Osteocyte (in vitro differentiated cells): Measurements from ENCODE around the gene FMN2. TPM values are rescaled to one million over a fixed set of nuclear protein-coding genes. Genes with fewer than 3 reads are reported as not detected.

Source experiments
- DNase-seq: peaks from one replicate; pipeline ENCODE4 v3.0.0; 2021; ENCODE audit warnings: mixed read lengths; ENCODE audit not compliant: unreplicated experiment; ENCODE audit errors: extremely low spot score
- H3K27ac Mint-ChIP-seq: one replicate; pipeline ENCODE4 v1.8.0; 2021; ENCODE audit warnings: mild to moderate bottlenecking, mixed read lengths; ENCODE audit not compliant: unreplicated experiment
- H3K27me3 Mint-ChIP-seq: one replicate; pipeline ENCODE4 v1.8.0; 2021; ENCODE audit warnings: mixed read lengths; ENCODE audit not compliant: unreplicated experiment
- H3K36me3 Mint-ChIP-seq: one replicate; pipeline ENCODE4 v1.8.0; 2021; ENCODE audit warnings: mixed read lengths; ENCODE audit not compliant: unreplicated experiment
- H3K4me1 Mint-ChIP-seq: one replicate; pipeline ENCODE4 v1.8.0; 2021; ENCODE audit warnings: mixed read lengths; ENCODE audit not compliant: unreplicated experiment
- H3K4me3 Mint-ChIP-seq: one replicate; pipeline ENCODE4 v1.8.0; 2021; ENCODE audit warnings: mild to moderate bottlenecking, moderate library complexity, mixed read lengths; ENCODE audit not compliant: unreplicated experiment
- H3K9me3 Mint-ChIP-seq: one replicate; pipeline ENCODE4 v1.8.0; 2021; ENCODE audit warnings: mixed read lengths; ENCODE audit not compliant: unreplicated experiment
- CTCF ChIP-seq: fragments of 200-600 bp; sonication (generic); IDR thresholded peaks from 2 replicates; pipeline ENCODE4 v1.5.0; 2021; ENCODE audit warnings: antibody characterized with exemption, mild to moderate bottlenecking, moderate library complexity
- total RNA-seq: library from RNA; stranded (reverse); gene quantifications from 2 replicates; pipeline ENCODE4 v1.2.1, GENCODE V29; 2021

Gene FMN2
- total RNA-seq, 1 donor from 2014 or later, result 8.6 TPM

GRCh38 chr1:240506176-240506575 lies 414.5 kb downstream of the FMN2 start:
- Mint-ChIP-seq H3K27ac (no peak overlapping the region), H3K9me3 (no peaks in the 10 kb centered on the region), H3K27me3 (peaks cover 36% of the 10 kb centered on the region), H3K4me3 (no peak overlapping the region), H3K36me3 (no peaks in the 10 kb centered on the region), H3K4me1 (peaks cover 3% of the 10 kb centered on the region)
- no peak for TF ChIP-seq CTCF
- no peak for DNase-seq

- TF ChIP-seq CTCF, result no peak
- peaks cover 52% of the 10 kb centered on the region for H3K27me3 Mint-ChIP-seq
- H3K27ac Mint-ChIP-seq, result no peak overlapping the region
- H3K36me3 Mint-ChIP-seq, result no peaks in the 10 kb centered on the region
- peaks cover 3% of the 10 kb centered on the region for H3K4me1 Mint-ChIP-seq
- no peaks in the 10 kb centered on the region for H3K9me3 Mint-ChIP-seq
- H3K4me3 Mint-ChIP-seq, result no peak overlapping the region
- DNase-seq, result no peak
Measured at GRCh38 chr1:240508201-240508600, 416.5 kb downstream of the FMN2 start.

- Mint-ChIP-seq H3K36me3 (no peaks in the 10 kb centered on the region), H3K27ac (no peak overlapping the region), H3K9me3 (no peaks in the 10 kb centered on the region), H3K4me3 (no peak overlapping the region), H3K4me1 (peaks cover 3% of the 10 kb centered on the region), H3K27me3 (peaks cover 58% of the 10 kb centered on the region)
- TF ChIP-seq CTCF, result no peak
- DNase-seq, result no peak
Measured at GRCh38 chr1:240508950-240509349, 417.3 kb downstream of the FMN2 start.

- no peak for TF ChIP-seq CTCF
- no peak for DNase-seq
- Mint-ChIP-seq H3K9me3 (no peaks in the 10 kb centered on the region), H3K4me3 (no peak overlapping the region), H3K36me3 (no peaks in the 10 kb centered on the region), H3K4me1 (peaks cover 14% of the 10 kb centered on the region), H3K27ac (no peak overlapping the region), H3K27me3 (peaks cover 62% of the 10 kb centered on the region)
Measured at GRCh38 chr1:240511789-240512188, 420.1 kb downstream of the FMN2 start.

GRCh38 chr1:240515505-240515904 lies 423.8 kb downstream of the FMN2 start:
- DNase-seq, result no peak
- no peak for TF ChIP-seq CTCF
- Mint-ChIP-seq H3K36me3 (peaks cover 2% of the 10 kb centered on the region), H3K4me3 (no peak overlapping the region), H3K27me3 (peaks cover 74% of the 10 kb centered on the region), H3K4me1 (peaks cover 11% of the 10 kb centered on the region), H3K27ac (no peak overlapping the region), H3K9me3 (no peaks in the 10 kb centered on the region)
